ENCODE results near the gene MLKL.

DNA sequence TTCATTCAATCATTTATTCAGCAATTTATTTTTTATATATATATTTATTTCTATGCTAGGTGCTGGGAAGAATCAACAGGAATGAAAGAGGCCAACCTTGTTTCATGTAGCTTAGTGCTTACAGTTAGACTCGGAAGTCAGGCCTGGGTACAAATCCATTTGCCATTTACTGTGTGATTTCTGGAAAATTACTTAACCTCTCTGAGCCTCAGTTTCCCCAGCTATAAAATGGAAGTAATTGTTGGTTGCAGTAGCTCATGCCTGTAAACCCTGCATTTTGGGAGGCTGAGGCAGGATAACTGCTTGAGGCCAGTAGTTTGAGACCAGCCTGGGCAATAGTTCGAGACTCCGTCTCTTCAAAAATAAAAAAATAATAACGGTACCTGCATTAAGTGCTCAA is 27.2 kb upstream of the MLKL start:
- no peak for TF ChIP-seq POLR2AphosphoS5 (IDR thresholded peaks at IDR 0.05)
- no peak for TF ChIP-seq POLR2A (IDR thresholded peaks at IDR 0.05)
- TF ChIP-seq, protein P1, sequence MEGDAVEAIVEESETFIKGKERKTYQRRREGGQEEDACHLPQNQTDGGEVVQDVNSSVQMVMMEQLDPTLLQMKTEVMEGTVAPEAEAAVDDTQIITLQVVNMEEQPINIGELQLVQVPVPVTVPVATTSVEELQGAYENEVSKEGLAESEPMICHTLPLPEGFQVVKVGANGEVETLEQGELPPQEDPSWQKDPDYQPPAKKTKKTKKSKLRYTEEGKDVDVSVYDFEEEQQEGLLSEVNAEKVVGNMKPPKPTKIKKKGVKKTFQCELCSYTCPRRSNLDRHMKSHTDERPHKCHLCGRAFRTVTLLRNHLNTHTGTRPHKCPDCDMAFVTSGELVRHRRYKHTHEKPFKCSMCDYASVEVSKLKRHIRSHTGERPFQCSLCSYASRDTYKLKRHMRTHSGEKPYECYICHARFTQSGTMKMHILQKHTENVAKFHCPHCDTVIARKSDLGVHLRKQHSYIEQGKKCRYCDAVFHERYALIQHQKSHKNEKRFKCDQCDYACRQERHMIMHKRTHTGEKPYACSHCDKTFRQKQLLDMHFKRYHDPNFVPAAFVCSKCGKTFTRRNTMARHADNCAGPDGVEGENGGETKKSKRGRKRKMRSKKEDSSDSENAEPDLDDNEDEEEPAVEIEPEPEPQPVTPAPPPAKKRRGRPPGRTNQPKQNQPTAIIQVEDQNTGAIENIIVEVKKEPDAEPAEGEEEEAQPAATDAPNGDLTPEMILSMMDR (IDR thresholded peaks at IDR 0.05): no peak

Data from transverse colon (tissue), 4 donors.